GM23248 (cell line): ENCODE measurements around the gene UBALD2.

Experiments
- EZH2 ChIP-seq: fragments of 200-600 bp; sonication (generic); IDR thresholded peaks from 2 replicates; pipeline ENCODE4 v1.6.1; 2018; ENCODE audit warnings: antibody characterized with exemption, mild to moderate bottlenecking; ENCODE audit not compliant: insufficient read depth, poor library complexity, severe bottlenecking
- EZH2phosphoT487 ChIP-seq: fragments of 200-600 bp; sonication (generic); IDR thresholded peaks from 2 replicates; pipeline ENCODE4 v1.6.1; 2018; ENCODE audit warnings: antibody characterized with exemption, moderate library complexity, mild to moderate bottlenecking, low read depth; ENCODE audit not compliant: insufficient read depth

DNA sequence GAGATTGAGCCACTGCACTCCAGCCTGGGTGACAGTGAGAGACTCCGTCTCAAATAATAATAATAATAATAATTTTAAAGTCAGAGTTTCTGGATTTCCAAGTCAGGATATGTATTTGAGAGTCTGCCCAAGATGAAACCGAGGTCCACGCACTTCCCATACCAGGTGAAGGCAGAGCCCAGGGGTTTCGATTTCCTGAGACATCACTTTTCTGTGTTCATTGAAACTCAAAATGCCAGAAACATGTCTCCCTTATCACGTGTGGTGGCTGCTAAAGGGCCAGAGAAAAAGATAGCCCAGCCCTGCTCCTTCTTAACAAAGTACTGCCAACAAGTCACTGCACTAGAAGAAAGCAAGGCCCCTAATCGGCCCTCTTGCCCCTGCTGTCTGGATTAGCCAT, 15.0 kb upstream of the UBALD2 start:
- TF ChIP-seq EZH2 (no peak), EZH2phosphoT487 (no peak)
